Right lobe of liver (tissue), 6 donors: ENCODE data around the gene SLC17A4. TPM values are rescaled to one million over a fixed set of nuclear protein-coding genes. Genes with fewer than 3 reads are reported as not detected.

Source experiments
- ATAC-seq, 4 donors: fragments of 200-7000 bp; cut with Tn5 transposase; one replicate each; pipeline ENCODE4 v1.9.1; 2020; ENCODE audit warnings: mild to moderate bottlenecking in 4 of 4, moderate library complexity in 4 of 4
- DNase-seq, 3 donors: peaks; one replicate each; pipeline ENCODE4 v3.0.0-alpha.2; 2020
- H3K27ac ChIP-seq, 3 donors: fragments of 200-600 bp; one replicate each; pipeline ENCODE4 v1.8.0; 2022
- H3K27me3 ChIP-seq, 2 donors: fragments of 200-600 bp; one replicate each; pipeline ENCODE4 v1.8.0; 2022
- H3K36me3 ChIP-seq, 4 donors: fragments of 200-600 bp; sonication (generic) in 1 of 4; one replicate each; pipeline versions ENCODE4 v1.5.1 to v1.8.0; 2017 to 2022; ENCODE audit warnings: control low read depth in 1 of 4
- H3K4me1 ChIP-seq, 4 donors: fragments of 200-600 bp; sonication (generic) in 1 of 4; one replicate each; pipeline versions ENCODE4 v1.5.1 to v1.8.0; 2017 to 2022; ENCODE audit warnings: control low read depth in 1 of 4
- H3K4me3 ChIP-seq, 3 donors: fragments of 200-600 bp; one replicate each; pipeline ENCODE4 v1.8.0; 2022
- H3K9me3 ChIP-seq, 4 donors: fragments of 200-600 bp; sonication (generic) in 1 of 4; one replicate each; pipeline versions ENCODE4 v1.5.1 to v1.8.0; 2017 to 2022; ENCODE audit warnings: control low read depth in 1 of 4
- POLR2A ChIP-seq: fragments of 450-650 bp; IDR thresholded peaks from one replicate; pipeline ENCODE4 v1.6.1; 2017; ENCODE audit warnings: antibody characterized with exemption, mild to moderate bottlenecking
- WGBS: methylation state at CpG from one replicate; pipeline ENCODE4 v1.1.6; 2018; ENCODE audit warnings: low coverage, low lambda C conversion rate; ENCODE audit not compliant: insufficient coverage; ENCODE audit errors: missing lambda C conversion rate; 5-methylcytosine and 5-hydroxymethylcytosine counted together
- intact Hi-C, 2 donors: fragments of 100-400 bp; cut with DNase I; formaldehyde crosslinking; loops; one replicate each; pipeline versions ENCODE4 v1.11.2 to v1.14.1; 2022
- total RNA-seq, 6 experiments: library from RNA; depleted of rRNA in 2 of 6; stranded (reverse); fragments of >200 nt in 2 of 6; fragmentation: NEBNext Ultra II Directional in 3 of 6; extraction: Animal tissue kit (Norgen Biotek cat#: 25700) in 3 of 6; gene quantifications; one replicate each; pipeline versions ENCODE4 v1.1.0 to v1.2.4, GENCODE V29; 2016 to 2023
- TF ChIP-seq, protein P1 (sequence below), 4 donors: fragments of 200-600 bp in 3 of 4; fragments of 450-650 bp in 1 of 4; IDR thresholded peaks; one replicate each; pipeline versions ENCODE4 v1.5.1 to v1.8.0; 2016 to 2022; ENCODE audit warnings: antibody characterized with exemption in 4 of 4, mild to moderate bottlenecking in 2 of 4
- donor health status: DM: no; HTN: yes; CAD: no.
- donor health status: DM: no; HTN: no; CAD: no.
- donor health status: DM: no; HTN: no; CAD: no.
- donor health status: DM: no; HTN: yes; CAD: no.
- donor health status: DM: no; HTN: yes; CAD: no.

Gene SLC17A4
- total RNA-seq, 6 experiments from 2014 or later: 6.8 to 23.7 (median 19.5) TPM

DNA sequence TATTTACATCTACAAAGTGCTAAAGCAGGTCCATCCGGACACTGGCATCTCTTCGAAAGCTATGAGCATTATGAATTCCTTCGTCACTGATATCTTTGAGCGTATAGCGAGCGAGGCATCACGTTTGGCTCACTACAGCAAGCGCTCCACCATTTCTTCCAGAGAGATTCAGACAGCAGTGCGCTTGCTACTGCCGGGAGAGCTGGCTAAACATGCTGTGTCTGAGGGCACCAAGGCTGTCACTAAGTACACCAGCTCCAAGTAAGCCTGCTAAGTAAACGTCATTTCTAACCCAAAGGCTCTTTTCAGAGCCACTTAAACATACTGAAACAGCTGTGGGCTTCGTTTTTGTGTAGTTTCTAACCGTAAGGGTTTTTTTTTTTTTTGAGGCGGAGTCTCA, 27.5 kb upstream of the SLC17A4 start:
- H3K27me3 ChIP-seq: no peaks in the 10 kb centered on the region
- H3K9me3 ChIP-seq: no peaks in the 10 kb centered on the region
- H3K4me3 ChIP-seq: no peak overlapping the region
- DNase-seq (no peak), ATAC-seq (no peak)
- no peaks in the 10 kb centered on the region for H3K4me1 ChIP-seq
- no peaks in the 10 kb centered on the region for H3K36me3 ChIP-seq
- intact Hi-C loops: no loop called here
- H3K27ac ChIP-seq: no peak overlapping the region
- 87% methylated on average over 12 of the region's 14 CpGs for WGBS
- TF ChIP-seq POLR2A: no peak
- TF ChIP-seq, protein P1, sequence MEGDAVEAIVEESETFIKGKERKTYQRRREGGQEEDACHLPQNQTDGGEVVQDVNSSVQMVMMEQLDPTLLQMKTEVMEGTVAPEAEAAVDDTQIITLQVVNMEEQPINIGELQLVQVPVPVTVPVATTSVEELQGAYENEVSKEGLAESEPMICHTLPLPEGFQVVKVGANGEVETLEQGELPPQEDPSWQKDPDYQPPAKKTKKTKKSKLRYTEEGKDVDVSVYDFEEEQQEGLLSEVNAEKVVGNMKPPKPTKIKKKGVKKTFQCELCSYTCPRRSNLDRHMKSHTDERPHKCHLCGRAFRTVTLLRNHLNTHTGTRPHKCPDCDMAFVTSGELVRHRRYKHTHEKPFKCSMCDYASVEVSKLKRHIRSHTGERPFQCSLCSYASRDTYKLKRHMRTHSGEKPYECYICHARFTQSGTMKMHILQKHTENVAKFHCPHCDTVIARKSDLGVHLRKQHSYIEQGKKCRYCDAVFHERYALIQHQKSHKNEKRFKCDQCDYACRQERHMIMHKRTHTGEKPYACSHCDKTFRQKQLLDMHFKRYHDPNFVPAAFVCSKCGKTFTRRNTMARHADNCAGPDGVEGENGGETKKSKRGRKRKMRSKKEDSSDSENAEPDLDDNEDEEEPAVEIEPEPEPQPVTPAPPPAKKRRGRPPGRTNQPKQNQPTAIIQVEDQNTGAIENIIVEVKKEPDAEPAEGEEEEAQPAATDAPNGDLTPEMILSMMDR (IDR thresholded peaks at IDR 0.05): no peak

DNA sequence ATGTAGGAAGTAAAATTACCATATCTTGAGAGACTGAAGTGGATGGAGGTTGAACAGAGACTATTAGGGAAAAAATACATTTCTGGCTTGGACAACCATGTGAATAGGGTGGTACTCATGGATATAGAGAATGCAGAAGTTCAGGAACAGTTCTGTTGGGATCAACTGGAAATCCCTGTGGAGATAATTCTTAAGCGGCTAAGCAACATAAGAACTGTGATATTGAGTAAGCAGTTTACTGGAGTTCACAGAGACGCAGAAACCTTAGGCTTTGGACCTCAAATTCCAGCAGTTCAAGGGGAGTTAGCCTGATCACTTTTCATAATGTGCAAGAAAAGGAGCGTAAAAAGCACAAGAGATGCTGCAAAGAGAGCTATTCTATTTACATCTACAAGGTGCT, 23.6 kb upstream of the SLC17A4 start:
- Histone ChIP-seq H3K4me1 (no peaks in the 10 kb centered on the region), H3K27me3 (no peaks in the 10 kb centered on the region), H3K9me3 (no peaks in the 10 kb centered on the region), H3K36me3 (no peaks in the 10 kb centered on the region), H3K27ac (no peak overlapping the region), H3K4me3 (no peak overlapping the region)
- 100% methylated on average over 3 of the region's 3 CpGs for WGBS
- no peak for TF ChIP-seq POLR2A
- TF ChIP-seq, protein P1 (IDR thresholded peaks at IDR 0.05): no peak
- ATAC-seq: no peak
- DNase-seq: no peak
- intact Hi-C loops: no loop called here

DNA sequence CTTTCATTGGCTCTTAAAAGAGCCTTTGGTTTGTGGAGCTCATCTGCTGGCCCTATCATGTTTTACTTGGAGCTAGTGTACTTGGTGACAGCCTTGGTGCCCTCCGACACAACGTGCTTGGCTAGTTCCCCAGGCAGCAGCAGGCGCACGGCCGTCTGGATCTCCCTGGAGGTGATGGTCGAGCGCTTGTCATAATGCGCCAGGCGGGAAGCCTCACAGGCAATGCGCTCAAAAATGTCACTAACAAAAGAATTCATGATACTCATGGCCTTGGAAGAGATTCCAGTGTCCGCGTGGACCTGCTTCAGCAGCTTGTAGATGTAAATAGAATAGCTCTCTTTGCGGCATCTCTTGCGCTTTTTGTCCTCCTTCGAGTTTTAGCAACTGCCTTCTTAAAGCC, 22.8 kb upstream of the SLC17A4 start:
- intact Hi-C loops: no loop called here
- 94% methylated on average over 5 of the region's 15 CpGs for WGBS
- Histone ChIP-seq H3K27me3 (no peaks in the 10 kb centered on the region), H3K36me3 (no peaks in the 10 kb centered on the region), H3K9me3 (no peaks in the 10 kb centered on the region), H3K4me3 (no peak overlapping the region), H3K27ac (no peak overlapping the region), H3K4me1 (no peaks in the 10 kb centered on the region)
- DNase-seq: no peak
- TF ChIP-seq, protein P1 (IDR thresholded peaks at IDR 0.05): no peak
- TF ChIP-seq POLR2A: no peak
- no peak for ATAC-seq

DNA sequence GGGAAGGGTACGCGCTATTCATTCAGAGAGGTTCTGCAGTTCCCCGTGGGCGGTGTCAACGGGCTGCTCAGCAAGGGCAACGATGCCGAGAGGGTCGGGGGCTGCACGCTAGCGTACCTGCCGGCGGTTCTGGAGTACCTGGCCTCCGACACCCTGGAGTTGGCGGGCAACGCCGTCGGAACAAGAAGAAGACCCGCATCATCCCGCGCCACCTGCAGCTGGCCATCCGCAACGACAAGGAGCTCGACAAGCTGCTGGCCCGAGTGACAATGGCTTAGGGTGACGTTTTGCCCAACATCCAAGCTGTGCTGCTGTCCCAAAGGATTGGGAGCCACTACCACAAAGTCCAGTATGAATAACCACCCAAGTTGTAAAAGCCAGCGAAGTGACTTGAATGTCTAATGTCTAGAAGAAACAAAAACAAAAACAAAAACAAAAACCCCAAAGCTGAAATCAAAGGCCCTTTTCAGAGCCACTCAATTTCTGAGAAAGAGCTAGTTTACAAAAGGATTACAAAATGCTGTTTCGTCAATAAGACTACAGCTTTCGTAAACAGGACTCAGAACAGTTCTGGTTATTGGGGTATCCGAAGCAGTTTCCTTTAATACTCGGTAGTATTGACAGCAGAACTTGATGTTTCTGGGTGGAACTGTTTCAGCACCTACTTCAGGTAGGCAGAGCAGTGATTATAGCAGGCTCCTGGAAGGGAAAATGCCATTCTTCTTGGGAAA, 21.9 kb upstream of the SLC17A4 start:
- no peaks in the 10 kb centered on the region for H3K4me1 ChIP-seq
- H3K4me3 ChIP-seq: peak overlapping the region in 1 of 3 donors; percentile 14
- no peaks in the 10 kb centered on the region for H3K27me3 ChIP-seq
- DNase-seq (peak in 1 of 3 donors; percentile 25), ATAC-seq (peak; percentile 55 to 83 (median 74))
- no peaks in the 10 kb centered on the region for H3K36me3 ChIP-seq
- H3K27ac ChIP-seq: peak overlapping the region in 1 of 3 donors; percentile 9
- intact Hi-C loops: no loop called here
- TF ChIP-seq, protein P1 (IDR thresholded peaks at IDR 0.05): peak in 2 of 4 donors; percentile 13 to 15
- no peak for TF ChIP-seq POLR2A
- no peaks in the 10 kb centered on the region for H3K9me3 ChIP-seq
- 38% methylated on average over 9 of the region's 30 CpGs for WGBS
